HCT116 (cell line): ENCODE data around the gene NXT1.

Experiments
- CEBPB ChIP-seq: IDR thresholded peaks from 2 replicates; pipeline ENCODE4 v1.6.1; 2012; ENCODE audit warnings: low read depth
- EGR1 ChIP-seq: IDR thresholded peaks from 2 replicates; pipeline ENCODE4 v1.6.1; 2012; ENCODE audit warnings: low read depth
- ELF1 ChIP-seq: IDR thresholded peaks from 2 replicates; pipeline ENCODE4 v1.6.1; 2012; ENCODE audit warnings: low read depth, borderline replicate concordance
- EZH2 ChIP-seq: fragments of 200-600 bp; sonication (generic); IDR thresholded peaks from 2 replicates; pipeline ENCODE4 v1.6.1; 2017; ENCODE audit warnings: antibody characterized with exemption, mixed run types
- JUND ChIP-seq: IDR thresholded peaks from 2 replicates; pipeline ENCODE4 v1.6.1; 2012
- POLR2A ChIP-seq: IDR thresholded peaks from 2 replicates; pipeline ENCODE4 v1.7.0; 2011; ENCODE audit warnings: borderline replicate concordance; ENCODE audit not compliant: insufficient read depth, insufficient read length; ENCODE audit errors: extremely low read depth
- POLR2AphosphoS5 ChIP-seq: IDR thresholded peaks from 2 replicates; pipeline ENCODE4 v1.6.1; 2011; ENCODE audit warnings: mild to moderate bottlenecking, low read depth, low read length, moderate library complexity
- RAD21 ChIP-seq: IDR thresholded peaks from 2 replicates; pipeline ENCODE4 v1.6.1; 2012; ENCODE audit warnings: low read depth, mild to moderate bottlenecking
- TCF7L2 ChIP-seq: IDR thresholded peaks from 2 replicates; pipeline ENCODE4 v1.7.0; 2011; ENCODE audit warnings: borderline replicate concordance, inconsistent platforms; ENCODE audit not compliant: insufficient read depth, insufficient read length; ENCODE audit errors: extremely low read depth
- ZNF274 ChIP-seq: fragments of 200-500 bp; sonication (Bioruptor generic); IDR thresholded peaks from 2 replicates; pipeline ENCODE4 v1.6.1; 2014; ENCODE audit warnings: mild to moderate bottlenecking, low read depth, low read length, inconsistent platforms
- TF ChIP-seq, protein P1 (sequence below), 3 experiments: fragments of 200-600 bp in 1 of 3; sonication (generic) in 1 of 3; IDR thresholded peaks in 2 of 3; conservative IDR thresholded peaks in 1 of 3; 2 replicates each; pipeline ENCODE4 v1.5.1; 2012 to 2017; ENCODE audit warnings: low read depth in 2 of 3, low read length in 2 of 3, antibody characterized with exemption in 1 of 3, borderline replicate concordance in 1 of 3, control low read depth in 1 of 3, mild to moderate bottlenecking in 1 of 3, mixed read lengths in 1 of 3, mixed run types in 1 of 3, moderate library complexity in 1 of 3; ENCODE audit not compliant: insufficient read depth in 1 of 3

DNA sequence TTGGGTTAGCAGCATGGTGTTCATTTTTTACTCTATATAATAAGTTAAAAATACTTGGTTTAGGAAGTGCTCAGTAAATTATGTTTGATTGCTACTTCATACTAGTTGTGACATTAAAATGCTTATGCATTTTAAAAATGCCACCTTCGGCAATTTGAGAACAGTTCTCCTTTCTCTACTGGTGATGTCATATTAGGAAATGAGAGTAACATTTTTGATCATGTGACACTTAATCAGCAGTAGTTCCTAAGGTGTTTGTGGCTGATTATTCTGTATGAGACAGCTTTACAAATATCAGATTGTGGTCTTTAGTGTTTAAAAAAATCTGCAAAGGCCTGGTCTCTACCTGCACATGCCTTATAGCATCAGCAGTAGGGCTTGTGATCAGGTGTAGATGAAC, 15.8 kb downstream of the NXT1 start:
- TF ChIP-seq, protein P1, sequence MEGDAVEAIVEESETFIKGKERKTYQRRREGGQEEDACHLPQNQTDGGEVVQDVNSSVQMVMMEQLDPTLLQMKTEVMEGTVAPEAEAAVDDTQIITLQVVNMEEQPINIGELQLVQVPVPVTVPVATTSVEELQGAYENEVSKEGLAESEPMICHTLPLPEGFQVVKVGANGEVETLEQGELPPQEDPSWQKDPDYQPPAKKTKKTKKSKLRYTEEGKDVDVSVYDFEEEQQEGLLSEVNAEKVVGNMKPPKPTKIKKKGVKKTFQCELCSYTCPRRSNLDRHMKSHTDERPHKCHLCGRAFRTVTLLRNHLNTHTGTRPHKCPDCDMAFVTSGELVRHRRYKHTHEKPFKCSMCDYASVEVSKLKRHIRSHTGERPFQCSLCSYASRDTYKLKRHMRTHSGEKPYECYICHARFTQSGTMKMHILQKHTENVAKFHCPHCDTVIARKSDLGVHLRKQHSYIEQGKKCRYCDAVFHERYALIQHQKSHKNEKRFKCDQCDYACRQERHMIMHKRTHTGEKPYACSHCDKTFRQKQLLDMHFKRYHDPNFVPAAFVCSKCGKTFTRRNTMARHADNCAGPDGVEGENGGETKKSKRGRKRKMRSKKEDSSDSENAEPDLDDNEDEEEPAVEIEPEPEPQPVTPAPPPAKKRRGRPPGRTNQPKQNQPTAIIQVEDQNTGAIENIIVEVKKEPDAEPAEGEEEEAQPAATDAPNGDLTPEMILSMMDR (IDR thresholded peaks at IDR 0.05 in 2 of 3, conservative IDR thresholded peaks at IDR 0.05 in 1 of 3; ENCODE audit: borderline replicate concordance in 1 of 3, insufficient read depth in 1 of 3, low read depth in 2 of 3, low read length in 2 of 3), result no peak
- TF ChIP-seq POLR2AphosphoS5 (no peak), JUND (no peak), POLR2A (no peak), EGR1 (no peak), EZH2 (no peak), TCF7L2 (no peak), ZNF274 (no peak), ELF1 (no peak), RAD21 (no peak), CEBPB (no peak)
